Activated naive CD8-positive, alpha-beta T cell treated with anti-CD3 and anti-CD28 coated beads, Interleukin-2, amount 50 U/mL, for 16 hours (primary cell): ENCODE measurements around the gene BSND.

Experiments
- DNase-seq: peaks from one replicate; pipeline ENCODE4 v3.0.0-alpha.2; 2020; ENCODE audit warnings: low read depth, low spot score

BSND gene

DNA sequence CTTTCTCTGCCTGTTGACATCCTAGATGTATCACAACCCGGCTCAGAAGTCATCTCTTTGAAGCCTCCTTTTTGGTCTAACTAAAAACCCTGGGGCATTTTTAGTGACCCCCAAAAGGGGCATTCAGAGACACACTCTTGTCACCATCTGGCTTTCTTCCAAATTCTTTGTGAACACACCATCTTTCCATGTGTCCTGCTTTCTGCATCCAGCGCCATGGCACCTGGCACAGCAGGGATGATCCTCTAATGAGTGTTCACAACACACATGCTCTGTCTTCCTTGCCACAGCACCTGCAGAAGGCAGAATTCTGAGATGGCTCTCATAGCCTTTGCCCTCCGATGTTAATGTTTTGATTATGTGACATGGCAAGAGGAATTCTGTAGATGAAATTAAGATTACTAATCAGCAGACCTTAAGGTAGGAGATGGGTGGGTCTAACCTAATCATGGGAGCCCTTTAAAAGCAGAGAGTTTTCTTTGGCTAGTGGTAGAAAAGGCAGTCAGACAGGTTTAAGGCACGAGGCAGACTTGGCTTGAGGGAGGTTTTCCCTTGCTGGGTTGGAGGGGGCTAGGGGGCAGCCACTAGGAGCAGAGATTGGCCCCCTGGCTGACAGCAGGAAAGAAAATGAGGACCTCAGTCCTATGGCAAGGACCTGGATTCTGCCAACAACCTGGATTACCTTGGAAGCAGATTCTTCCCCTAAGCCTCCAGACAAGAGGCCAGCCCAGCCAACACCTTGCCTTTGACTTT lies 23.2 kb upstream of the BSND start:
- DNase-seq, result no peak

DNA sequence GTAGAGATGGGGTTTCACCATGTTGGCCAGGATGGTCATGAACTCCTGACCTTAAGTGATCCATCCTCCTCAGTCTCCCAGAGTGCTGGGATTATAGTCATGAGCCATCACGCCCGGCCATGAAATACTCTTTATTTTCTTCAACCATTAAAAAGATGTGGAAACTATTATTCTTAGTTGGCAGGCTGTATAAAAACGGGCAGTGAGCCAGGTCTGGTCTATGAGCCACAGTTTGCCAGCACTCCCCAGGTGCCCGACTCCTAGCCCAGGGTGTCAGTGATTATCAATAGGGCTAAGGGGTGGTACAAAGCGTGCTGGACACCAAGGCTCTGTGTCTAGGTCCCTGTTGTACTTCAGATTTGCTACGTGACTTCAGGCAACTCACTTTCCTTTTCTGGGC lies 22.0 kb upstream of the BSND start:
- DNase-seq, result no peak

DNA sequence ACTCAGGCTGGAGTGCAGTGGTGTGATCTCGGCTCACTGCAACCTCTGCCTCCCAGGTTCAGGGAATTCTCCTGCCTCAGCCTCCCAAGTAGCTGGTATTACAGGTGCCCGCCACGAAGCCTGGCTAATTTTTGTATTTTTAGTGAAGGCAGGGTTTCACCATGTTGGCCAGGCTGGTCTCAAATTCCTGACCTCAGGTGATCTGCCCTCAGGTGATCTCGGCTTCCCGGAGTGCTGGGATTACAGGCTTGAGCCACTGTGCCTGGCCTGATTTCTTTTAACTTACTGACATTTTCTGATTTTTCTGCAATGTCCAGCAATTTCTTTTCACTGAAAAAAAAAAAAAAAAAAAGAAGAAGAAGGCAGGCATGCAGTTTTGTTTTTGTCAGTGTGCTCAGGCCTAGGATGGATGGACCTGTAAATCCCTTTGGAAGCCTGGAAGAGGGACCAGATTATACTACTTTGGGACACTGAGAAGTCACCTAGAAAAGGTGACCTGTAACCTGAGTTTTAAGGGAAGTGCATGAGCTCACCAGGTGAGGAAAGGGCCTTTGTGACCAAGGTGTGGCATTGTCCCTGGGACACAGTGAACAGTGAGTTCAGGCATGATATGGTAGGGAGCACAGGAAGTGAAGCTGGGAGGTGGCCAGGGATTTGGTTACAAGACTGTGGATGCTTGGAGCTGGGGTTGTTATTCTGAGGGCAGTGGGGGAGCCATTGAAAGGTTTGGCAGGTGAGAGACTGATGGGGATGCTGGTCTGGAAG lies 21.0 kb upstream of the BSND start:
- no peak for DNase-seq

DNA sequence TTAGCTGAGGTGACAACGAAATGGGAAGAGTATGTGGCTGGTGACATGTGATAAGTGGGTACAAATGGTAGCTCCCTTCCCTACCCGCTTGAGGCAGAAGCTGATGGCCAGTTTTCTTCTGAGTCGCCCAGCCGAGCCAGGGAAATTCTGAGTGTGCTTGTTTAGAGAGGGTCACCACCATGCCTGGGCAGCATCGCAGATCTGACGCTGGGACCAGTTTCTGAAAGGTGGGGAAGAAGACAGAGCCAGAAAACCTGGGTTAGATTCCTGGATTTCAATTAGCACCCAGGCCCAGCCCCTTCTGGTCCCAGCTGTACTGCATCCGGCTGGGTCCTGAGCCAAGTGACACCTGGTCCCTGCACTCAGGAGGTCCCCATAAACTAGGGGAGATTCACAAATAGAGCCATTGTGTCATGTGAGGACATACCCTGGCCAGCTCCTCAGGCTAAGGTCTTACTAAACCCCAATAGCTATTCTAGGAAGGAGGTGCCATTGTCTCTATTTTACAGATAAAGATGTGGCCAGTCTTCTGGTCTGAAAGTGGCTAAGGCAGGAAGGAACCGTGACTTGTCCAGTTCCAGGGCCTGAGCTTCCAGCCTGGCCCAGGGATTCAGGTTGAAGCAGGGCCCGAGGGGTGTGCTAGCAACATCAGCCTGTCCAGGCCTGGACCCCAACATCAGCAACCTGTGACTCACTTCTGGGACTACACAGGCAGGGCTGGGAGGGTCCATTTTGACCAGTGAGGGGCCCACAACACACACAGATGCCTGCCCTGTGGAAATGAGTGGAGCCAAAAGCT lies 20.0 kb upstream of the BSND start:
- DNase-seq, result no peak

DNA sequence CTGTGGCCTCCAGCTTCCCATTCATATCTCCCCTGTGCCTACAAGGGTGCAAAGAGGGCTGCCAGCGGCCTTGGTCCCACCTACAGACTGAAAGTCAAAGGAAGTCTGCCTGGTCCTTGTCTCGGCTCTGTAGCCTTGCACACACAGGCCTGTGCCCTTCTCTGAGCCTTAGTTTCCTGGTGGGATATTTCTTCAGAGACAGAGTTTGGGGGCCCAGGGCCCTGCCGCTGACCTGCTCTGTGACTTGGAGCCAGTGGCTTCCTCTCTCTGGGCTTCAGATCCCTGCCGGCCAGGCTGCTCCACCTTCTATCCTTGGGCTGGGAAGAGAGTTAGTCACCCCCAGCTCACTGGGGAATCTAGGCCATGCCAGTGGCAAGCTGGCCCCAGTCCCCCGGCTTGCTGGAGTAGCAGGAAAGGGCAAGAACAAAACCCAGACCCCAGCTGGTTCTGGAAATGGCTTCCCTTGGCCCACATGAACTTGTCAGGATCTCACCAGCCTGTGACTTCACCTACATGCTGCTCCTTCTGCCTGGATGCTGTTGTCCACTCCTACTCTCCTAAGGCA lies 19.3 kb upstream of the BSND start:
- DNase-seq, result no peak

DNA sequence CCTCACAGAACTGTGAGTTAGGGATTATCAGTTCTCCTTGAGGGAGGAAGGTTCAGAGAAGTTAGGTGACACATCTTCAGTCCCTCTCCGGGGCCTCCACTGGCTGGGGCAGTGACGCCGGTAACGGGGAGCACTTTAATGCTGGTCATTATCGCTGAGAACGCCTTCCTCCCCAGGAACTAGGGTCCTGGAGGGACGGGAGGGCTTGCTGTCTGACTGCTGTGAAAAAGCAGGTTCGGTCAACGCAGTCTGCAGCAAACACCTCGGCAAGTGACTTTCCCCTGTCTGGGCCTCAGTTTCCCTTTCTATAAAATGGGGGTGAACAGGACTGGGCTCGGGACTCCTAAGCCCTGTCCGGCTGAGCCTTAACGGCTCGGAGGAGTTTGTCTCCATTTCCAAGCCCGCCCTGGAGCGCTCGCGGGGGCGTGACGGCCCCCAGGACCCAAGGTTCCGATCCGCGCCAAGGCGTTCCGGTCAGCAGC lies 18.6 kb upstream of the BSND start:
- no peak for DNase-seq

DNA sequence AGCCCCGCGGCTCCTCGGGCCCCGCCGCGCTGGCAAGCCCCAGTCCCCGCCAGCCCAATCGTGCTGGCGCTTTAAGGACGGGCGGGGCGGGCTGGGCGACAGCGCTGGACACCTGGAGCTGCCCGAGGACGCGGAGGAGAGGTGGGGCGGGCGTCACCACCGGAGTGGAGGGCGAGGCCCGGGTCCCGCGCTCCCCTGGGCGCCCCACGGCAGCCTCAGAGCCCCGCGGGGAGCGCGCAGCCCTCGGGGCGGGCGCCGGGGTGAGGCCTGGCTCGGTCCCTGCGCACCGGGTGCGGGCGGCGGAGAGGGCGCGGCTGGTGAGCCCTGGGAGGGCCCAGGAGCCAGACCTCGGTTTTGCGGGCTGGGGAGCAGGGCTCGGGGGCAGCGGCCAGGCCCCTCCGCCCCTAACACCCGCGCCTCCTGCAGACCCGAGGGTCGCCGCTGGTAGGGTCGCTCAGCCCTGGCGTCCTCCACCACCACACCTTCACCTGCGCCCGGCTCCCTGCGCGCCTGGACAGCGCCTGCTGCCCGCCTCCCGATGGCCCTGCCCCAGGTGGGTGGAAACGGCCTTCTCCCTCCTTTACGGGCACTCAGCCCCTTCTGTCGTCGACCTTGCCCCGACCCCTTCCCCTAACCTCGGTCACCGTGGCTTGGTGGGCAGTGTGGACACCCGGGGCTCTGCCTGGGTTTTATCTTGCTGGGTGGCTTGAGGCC lies 18.0 kb upstream of the BSND start, which contains the start of gene TMEM61:
TMEM61 (plus strand) TSS at position 101 of the 714 bp plus-strand sequence; CDS start at position 539, 438 bp downstream.
- DNase-seq, result no peak

DNA sequence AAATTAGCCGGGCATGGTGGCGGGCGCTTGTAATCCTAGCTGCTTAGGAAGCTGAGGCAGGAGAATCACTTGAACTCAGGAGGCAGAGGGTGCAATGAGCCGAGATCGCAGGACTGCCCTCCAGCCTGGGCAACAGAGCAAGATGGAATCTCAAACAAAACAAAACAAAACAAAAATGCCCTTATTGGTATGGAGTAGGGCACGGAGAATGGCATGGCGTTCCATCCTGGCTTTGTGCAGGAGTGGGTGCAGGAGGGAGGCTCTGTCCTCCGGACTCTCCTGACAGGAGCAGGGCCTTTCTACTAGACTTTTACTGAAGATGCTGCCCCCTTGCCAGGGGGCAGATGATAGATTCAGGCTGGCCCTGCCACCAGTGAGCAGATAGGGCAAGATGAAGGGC lies 17.3 kb upstream of the BSND start:
- DNase-seq, result no peak

DNA sequence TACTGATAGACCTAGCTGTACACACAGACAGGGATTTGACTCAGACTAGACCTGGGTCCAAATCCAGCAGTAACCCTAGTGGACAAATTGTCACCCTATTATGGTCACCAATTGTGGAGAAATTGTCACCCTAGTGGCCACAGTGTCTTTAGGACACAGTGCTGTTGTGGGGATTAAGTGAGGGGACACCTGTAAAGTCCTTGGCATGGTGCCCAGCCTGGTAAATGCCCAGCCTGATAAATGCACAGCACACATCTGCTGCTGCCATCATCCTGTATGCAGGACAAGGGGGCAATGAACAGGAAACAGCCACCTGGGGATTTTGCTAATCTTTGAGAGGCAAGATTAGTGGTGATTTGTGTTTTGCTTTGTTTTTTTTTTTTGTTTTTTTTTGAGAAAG lies 16.0 kb upstream of the BSND start:
- no peak for DNase-seq

DNA sequence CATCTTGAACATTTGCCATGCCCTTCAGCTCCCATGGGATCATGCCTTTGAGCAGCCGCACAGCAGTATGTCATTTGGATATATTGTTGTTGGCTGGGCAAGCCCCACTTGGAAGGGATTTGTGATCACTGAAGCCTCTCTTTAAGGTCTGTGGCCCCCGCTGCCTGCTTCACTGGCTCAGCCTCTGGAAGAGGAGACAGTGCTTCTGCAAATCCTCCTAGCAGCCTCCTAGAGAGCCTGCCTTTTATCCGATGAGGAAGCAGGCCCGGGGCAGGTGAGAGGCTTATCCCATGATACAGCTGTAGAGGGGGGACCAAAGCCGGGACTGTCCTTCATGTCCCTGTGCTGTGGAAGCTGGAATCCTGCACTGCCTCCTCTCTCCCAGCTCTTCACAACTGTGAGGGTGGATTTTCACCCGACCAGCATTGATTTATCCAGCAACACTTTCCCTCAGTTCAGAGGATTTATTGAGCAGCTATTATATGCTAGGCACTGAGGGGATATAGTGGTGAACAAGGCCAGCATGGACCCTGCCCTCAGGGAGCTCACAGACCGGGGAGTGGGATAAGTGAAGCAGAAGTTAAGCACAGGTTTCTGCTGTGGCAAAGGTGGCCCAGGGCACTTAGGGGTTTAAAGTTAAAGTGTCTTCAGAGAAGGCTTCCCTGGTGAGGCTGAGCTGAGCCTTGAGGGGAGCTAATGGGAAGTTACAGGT lies 14.4 kb upstream of the BSND start:
- DNase-seq, result no peak

DNA sequence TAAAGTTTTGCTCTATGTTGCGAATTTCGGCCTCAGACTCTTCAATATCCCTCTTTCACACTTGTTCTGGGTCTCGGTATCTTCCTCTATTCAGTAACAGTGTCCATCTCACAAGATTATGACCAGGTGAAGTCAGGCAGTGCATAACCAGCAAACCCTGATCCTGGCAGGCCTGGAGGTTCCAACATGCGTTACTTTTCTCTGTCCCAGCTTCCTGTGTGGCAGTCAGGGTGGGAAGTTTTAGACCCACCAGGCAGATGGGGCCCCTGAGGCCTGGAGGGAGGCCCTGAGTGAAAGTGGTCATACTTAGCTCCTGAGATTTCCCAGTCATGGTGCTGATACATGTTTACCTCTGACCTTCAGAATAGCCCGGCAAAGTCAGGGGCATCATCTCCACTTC lies 13.2 kb upstream of the BSND start:
- DNase-seq, result no peak

DNA sequence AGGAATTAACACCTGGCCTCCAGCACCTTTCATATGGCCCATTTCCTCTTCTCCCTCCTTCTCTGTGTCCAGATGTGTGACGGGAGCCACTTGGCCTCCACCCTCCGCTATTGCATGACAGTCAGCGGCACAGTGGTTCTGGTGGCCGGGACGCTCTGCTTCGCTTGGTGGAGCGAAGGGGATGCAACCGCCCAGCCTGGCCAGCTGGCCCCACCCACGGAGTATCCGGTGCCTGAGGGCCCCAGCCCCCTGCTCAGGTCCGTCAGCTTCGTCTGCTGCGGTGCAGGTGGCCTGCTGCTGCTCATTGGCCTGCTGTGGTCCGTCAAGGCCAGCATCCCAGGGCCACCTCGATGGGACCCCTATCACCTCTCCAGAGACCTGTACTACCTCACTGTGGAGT lies 12.7 kb upstream of the BSND start:
- DNase-seq, result no peak

DNA sequence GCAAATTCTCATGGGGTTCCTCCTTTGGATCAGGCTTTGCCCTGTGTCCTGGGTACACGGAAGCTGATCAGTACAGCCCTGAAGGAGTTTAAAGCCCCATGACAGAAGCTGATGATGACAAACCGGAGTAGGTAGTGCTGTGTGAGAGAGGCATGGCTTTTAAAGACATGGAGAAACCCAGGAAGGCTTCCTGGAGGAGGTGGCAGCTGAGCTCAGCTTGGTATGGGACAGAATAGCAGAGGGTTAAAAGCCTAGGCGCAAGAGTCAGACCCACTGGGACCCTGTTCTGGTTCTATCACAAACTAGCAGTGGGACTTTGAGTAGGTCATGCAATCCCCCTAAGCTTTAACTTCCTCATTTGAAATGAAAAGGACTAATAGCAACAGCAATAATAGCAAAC lies 12.2 kb upstream of the BSND start:
- no peak for DNase-seq

DNA sequence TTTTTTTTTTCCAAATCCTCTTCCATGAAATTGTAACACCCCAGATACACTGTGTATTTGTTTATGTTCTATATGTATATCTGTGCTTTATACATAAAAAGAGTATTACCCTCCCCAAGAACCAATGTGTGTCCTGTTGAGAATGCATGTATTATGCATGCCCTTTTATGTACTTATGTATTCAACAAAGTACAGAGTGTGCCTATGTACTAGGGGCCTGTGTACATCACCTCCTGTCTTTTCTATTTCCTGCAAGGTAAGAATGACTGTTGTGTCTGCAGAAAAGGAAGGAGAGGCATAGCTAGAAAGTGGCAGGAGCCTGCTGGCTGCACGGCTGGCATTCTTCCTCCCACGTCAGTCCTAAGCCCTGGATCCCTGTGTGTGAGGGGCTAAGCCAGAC lies 11.3 kb upstream of the BSND start:
- DNase-seq, result no peak

DNA sequence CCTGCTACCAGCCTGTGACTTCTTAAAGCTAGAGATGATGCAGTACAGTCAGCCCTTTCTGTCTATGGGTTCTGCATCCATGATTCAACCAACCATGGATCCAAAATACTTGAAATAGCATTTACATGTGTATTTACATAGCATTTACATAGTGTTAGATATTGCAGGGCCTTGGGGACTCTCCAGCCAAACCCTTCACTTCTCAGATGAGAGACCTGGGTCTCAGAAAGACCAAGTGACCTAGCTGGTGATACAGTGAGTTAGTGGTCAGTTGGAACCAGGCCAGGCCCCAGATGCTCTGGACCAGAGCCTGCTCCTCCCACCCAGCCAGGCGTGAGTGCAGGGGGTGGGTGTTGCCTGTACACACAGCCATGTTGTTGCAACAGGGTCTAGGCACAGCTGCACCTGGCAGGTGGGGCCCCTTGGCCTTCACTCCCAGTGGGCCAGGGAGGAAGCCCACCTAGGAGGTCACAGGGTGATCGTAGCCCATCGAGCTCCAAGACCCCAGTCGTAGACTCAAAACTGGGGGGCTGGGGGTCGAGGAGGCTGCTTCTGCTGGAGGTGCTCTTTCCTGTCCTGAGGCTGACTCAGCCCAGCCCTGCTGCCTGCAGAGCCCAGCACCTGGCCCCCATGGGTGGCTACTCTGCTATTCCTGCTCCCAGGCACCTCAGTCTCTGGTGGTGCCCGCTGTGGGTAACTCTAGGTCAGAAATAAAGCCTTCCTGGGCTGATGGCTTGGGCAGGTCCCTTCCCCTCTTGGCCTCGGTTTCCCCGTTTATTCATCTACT lies 10.6 kb upstream of the BSND start:
- no peak for DNase-seq

DNA sequence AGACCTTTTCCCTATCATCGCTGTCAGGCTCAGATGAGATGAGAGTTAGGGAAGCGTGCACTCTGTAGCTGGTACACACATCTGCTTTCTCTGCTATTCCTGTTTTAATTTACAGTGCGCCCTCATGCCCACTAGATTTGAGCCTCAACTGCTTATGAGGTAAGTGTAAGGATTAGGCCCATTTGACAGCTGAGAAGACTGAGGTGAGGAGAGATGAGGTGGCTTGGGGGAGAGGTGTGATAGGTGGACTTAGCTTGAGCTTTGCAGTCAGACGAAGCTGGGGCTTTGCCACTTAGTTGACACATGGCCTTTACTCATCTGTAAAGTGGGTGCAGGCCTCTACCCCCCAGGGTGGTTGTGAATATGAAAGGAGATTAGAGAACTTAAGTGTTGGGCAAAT lies 9.8 kb upstream of the BSND start:
- DNase-seq, result no peak

DNA sequence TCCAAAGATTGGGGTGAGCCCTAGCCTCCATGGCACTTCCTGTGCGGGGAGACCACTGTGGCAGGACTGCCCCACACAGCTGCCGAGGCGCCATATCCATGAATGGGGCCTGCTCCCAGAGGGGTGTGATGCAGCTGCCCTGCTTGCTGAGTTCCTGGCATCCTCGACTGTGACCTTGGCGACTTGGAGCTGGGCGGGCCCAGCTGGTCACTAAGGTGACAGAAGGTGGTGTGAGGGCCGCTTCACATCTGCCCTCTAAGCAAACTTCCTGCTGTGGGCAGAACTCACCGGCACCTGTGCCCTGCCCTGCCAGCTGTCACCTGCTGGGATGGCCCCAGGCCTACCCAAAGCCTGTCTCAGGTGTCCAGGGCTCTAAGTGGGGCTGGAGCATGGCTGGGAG lies 9.3 kb upstream of the BSND start:
- no peak for DNase-seq

DNA sequence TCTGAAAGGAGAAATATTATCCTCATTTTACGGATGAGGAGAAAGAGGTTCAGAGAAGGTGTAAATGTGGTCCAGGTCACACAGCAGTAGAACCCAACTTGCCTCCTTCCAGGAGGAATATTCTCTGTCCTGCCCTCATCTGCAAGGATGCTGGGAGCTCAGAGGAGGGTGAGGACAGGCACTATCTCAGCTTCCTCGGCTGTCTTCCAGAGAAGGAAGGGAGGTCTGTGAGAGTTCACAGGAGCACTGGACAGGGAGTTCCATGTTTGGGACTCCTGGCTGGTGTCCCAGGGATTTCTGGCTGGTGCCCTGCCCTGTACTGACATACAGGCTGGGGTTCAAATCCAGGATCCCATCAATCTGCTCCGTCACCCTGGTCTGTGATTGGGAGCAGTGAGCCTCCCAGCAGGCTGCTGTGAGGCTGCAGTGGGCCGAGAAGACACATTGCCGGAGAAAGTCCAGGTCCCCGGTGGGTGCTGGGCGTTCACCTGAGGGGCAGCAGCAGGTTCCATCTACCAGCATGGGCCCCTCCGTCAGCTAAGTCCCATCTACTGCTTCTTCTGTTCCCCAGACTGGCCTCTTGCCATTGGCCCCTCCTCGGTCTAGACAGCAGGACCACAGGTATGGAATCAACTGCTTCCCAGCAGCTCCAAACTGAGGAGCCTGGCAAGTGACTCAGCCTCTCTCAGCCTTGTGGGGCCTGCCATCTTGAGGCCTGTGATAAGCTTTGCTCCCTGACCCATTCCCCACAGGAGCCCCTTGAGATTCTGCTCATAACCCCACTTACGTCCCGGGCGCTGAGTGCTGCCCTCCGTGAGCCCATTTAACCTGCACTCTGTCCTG lies 8.5 kb upstream of the BSND start:
- DNase-seq, result no peak

DNA sequence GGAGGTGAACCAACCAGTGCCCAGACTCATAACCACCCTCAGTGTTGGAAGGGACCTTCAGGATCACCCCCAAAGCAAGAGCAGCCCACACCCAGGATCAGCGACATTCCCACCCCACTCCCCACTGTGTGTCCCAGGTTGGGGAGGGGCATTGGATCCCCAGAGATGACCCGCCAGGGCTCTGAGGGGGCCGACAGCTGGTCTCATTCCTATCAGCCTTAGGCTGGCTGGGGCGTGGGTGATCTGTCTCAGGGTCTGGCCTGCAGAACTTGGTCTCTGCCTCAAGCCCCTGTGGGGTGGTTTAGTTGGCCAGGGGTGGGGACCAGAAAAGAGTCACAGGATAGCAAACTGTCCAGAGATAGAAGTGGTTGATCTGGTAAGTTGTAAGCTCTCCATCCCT lies 7.8 kb upstream of the BSND start:
- no peak for DNase-seq
